ENCODE measurements around the gene UBXN4.

DNA sequence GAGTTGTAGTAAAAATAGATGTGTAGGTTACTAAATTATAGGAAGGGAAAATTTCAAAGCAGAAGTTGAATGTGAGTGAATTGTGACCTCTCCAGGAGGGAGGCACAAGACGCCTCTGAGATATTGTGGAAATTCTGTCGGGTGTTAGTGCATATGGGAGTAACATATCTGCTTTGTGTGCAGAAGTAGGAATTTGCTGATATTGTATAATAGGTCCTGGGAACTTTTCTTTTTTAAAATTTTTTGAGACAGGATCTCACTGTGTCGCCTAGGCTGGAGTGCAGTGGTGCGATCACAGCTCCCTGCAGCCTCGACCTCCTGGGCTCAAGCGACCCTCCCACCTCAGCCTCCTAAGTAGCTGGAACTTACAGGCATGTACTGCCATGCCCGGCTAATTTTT lies 34.7 kb downstream of the UBXN4 start:
- no peak for TF ChIP-seq POLR2A (IDR thresholded peaks at IDR 0.05)
- TF ChIP-seq, protein P1, sequence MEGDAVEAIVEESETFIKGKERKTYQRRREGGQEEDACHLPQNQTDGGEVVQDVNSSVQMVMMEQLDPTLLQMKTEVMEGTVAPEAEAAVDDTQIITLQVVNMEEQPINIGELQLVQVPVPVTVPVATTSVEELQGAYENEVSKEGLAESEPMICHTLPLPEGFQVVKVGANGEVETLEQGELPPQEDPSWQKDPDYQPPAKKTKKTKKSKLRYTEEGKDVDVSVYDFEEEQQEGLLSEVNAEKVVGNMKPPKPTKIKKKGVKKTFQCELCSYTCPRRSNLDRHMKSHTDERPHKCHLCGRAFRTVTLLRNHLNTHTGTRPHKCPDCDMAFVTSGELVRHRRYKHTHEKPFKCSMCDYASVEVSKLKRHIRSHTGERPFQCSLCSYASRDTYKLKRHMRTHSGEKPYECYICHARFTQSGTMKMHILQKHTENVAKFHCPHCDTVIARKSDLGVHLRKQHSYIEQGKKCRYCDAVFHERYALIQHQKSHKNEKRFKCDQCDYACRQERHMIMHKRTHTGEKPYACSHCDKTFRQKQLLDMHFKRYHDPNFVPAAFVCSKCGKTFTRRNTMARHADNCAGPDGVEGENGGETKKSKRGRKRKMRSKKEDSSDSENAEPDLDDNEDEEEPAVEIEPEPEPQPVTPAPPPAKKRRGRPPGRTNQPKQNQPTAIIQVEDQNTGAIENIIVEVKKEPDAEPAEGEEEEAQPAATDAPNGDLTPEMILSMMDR (IDR thresholded peaks at IDR 0.05 in 4 of 5, conservative IDR thresholded peaks at IDR 0.05 in 1 of 5): no peak

Data from gastrocnemius medialis (tissue), 4 donors.